H9 (cell line): ENCODE measurements around the gene TRAF3. TPM values are rescaled to one million over a fixed set of nuclear protein-coding genes. Genes with fewer than 3 reads are reported as not detected.

Source experiments
- DNase-seq: peaks from one replicate; pipeline ENCODE4 v3.0.0-alpha.2; 2017
- H2AFZ ChIP-seq: one replicate; pipeline ENCODE4 v1.6.1; 2013; ENCODE audit warnings: mild to moderate bottlenecking, low read length, control low read depth, moderate library complexity
- H2AK5ac ChIP-seq: 2 replicates; pipeline ENCODE4 v1.6.1; 2013; ENCODE audit warnings: low read length, control low read depth, mixed read lengths; ENCODE audit not compliant: insufficient read length
- H2BK120ac ChIP-seq: one replicate; pipeline ENCODE4 v1.6.1; 2013; ENCODE audit warnings: low read depth, mild to moderate bottlenecking, low read length, control low read depth, inconsistent platforms; ENCODE audit not compliant: poor library complexity, severe bottlenecking
- H2BK12ac ChIP-seq: 2 replicates; pipeline ENCODE4 v1.6.1; 2013; ENCODE audit warnings: low read length, control low read depth, mixed read lengths, low read depth; ENCODE audit not compliant: insufficient read length
- H2BK15ac ChIP-seq: 2 replicates; pipeline ENCODE4 v1.6.1; 2013; ENCODE audit warnings: low read depth, low read length, control low read depth
- H2BK20ac ChIP-seq: one replicate; pipeline ENCODE4 v1.6.1; 2013; ENCODE audit warnings: low read depth, mild to moderate bottlenecking, low read length, control low read depth, inconsistent platforms; ENCODE audit not compliant: poor library complexity, severe bottlenecking
- H2BK5ac ChIP-seq: 2 replicates; pipeline ENCODE4 v1.6.1; 2013; ENCODE audit warnings: low read length, control low read depth, mixed read lengths; ENCODE audit not compliant: insufficient read length
- H3K14ac ChIP-seq: 2 replicates; pipeline ENCODE4 v1.6.1; 2013; ENCODE audit warnings: low read length, control low read depth; ENCODE audit not compliant: insufficient read depth
- H3K18ac ChIP-seq: 2 replicates; pipeline ENCODE4 v1.6.1; 2013; ENCODE audit warnings: low read depth, mild to moderate bottlenecking, mixed read lengths, low read length, control low read depth; ENCODE audit not compliant: insufficient read length
- H3K23ac ChIP-seq: 2 replicates; pipeline ENCODE4 v1.6.1; 2013; ENCODE audit warnings: low read length, control low read depth, mixed read lengths, low read depth; ENCODE audit not compliant: insufficient read length
- H3K23me2 ChIP-seq: 2 replicates; pipeline ENCODE4 v1.6.1; 2013; ENCODE audit warnings: low read depth, mild to moderate bottlenecking, mixed read lengths, low read length, control low read depth; ENCODE audit not compliant: insufficient read length, poor library complexity, severe bottlenecking
- H3K27ac ChIP-seq: 2 replicates; pipeline ENCODE4 v1.5.1; 2013; ENCODE audit warnings: low read length, control low read depth, mixed read lengths, low read depth; ENCODE audit not compliant: insufficient read length
- H3K27me3 ChIP-seq: 2 replicates; pipeline ENCODE4 v1.6.1; 2013; ENCODE audit warnings: low read length, control low read depth, inconsistent platforms; ENCODE audit not compliant: insufficient read depth
- H3K4ac ChIP-seq: 2 replicates; pipeline ENCODE4 v1.6.1; 2013; ENCODE audit warnings: low read depth, mild to moderate bottlenecking, control low read depth, inconsistent platforms, low read length, moderate library complexity
- H3K4me1 ChIP-seq: 2 replicates; pipeline ENCODE4 v1.6.1; 2013; ENCODE audit warnings: low read length, control low read depth, inconsistent platforms; ENCODE audit not compliant: insufficient read depth
- H3K4me2 ChIP-seq: 2 replicates; pipeline ENCODE4 v1.6.1; 2013; ENCODE audit warnings: low read length, control low read depth, mixed read lengths; ENCODE audit not compliant: insufficient read length, insufficient read depth
- H3K56ac ChIP-seq: 2 replicates; pipeline ENCODE4 v1.6.1; 2013; ENCODE audit warnings: low read depth, mild to moderate bottlenecking, mixed read lengths, low read length, control low read depth; ENCODE audit not compliant: insufficient read length
- H3K79me1 ChIP-seq: 2 replicates; pipeline ENCODE4 v1.6.1; 2013; ENCODE audit warnings: low read depth, mild to moderate bottlenecking, moderate library complexity, low read length, control low read depth, inconsistent platforms; ENCODE audit not compliant: insufficient read depth, poor library complexity, severe bottlenecking
- H3K79me2 ChIP-seq: 2 replicates; pipeline ENCODE4 v1.6.1; 2013; ENCODE audit warnings: low read length, control low read depth, inconsistent platforms; ENCODE audit not compliant: insufficient read depth
- H3K9ac ChIP-seq: 2 replicates; pipeline ENCODE4 v1.6.1; 2013; ENCODE audit warnings: low read length, control low read depth, mixed read lengths; ENCODE audit not compliant: insufficient read length; ENCODE audit errors: extremely low read depth
- H3K9me3 ChIP-seq: one replicate; pipeline ENCODE4 v1.6.1; 2013; ENCODE audit warnings: low read depth, low read length, inconsistent platforms; ENCODE audit not compliant: control insufficient read depth
- H3T11ph ChIP-seq: one replicate; pipeline ENCODE4 v1.6.1; 2013; ENCODE audit warnings: mild to moderate bottlenecking, low read length, control low read depth, inconsistent platforms
- H4K20me1 ChIP-seq: one replicate; pipeline ENCODE4 v1.6.1; 2013; ENCODE audit not compliant: control insufficient read depth, insufficient read length, insufficient read depth
- H4K5ac ChIP-seq: 2 replicates; pipeline ENCODE4 v1.6.1; 2013; ENCODE audit warnings: low read depth, mild to moderate bottlenecking, mixed read lengths, low read length, control low read depth; ENCODE audit not compliant: insufficient read length
- H4K8ac ChIP-seq: replicated peaks from 2 replicates; pipeline ENCODE4 v1.6.1; 2013; ENCODE audit warnings: low read length, control low read depth, mixed read lengths, low read depth; ENCODE audit not compliant: insufficient read length
- H4K91ac ChIP-seq: 2 replicates; pipeline ENCODE4 v1.6.1; 2013; ENCODE audit warnings: low read depth, mild to moderate bottlenecking, moderate library complexity, mixed read lengths, low read length, control low read depth; ENCODE audit not compliant: insufficient read length
- H3K27ac Mint-ChIP-seq, 3 experiments: 2 replicates in 2 of 3; 3 replicates in 1 of 3; pipeline ENCODE4 v1.8.0; 2020 to 2021; ENCODE audit warnings: mixed read lengths in 3 of 3, mild to moderate bottlenecking in 1 of 3, moderate library complexity in 1 of 3
- H3K27me3 Mint-ChIP-seq: 2 replicates; pipeline ENCODE4 v1.8.0; 2021; ENCODE audit warnings: low read depth, mild to moderate bottlenecking, moderate library complexity, mixed read lengths
- H3K36me3 Mint-ChIP-seq, 3 experiments: 2 replicates in 2 of 3; 3 replicates in 1 of 3; pipeline ENCODE4 v1.8.0; 2020 to 2021; ENCODE audit warnings: low read depth in 3 of 3, mixed read lengths in 3 of 3; ENCODE audit not compliant: insufficient read depth in 1 of 3
- H3K4me1 Mint-ChIP-seq, 2 experiments: 2 replicates each; pipeline ENCODE4 v1.8.0; 2020; ENCODE audit warnings: mixed read lengths in 2 of 2
- H3K4me3 Mint-ChIP-seq, 2 experiments: 2 replicates in 1 of 2; 3 replicates in 1 of 2; pipeline ENCODE4 v1.8.0; 2020 to 2021; ENCODE audit warnings: mild to moderate bottlenecking in 2 of 2, mixed read lengths in 2 of 2, moderate library complexity in 1 of 2
- H3K9me3 Mint-ChIP-seq, 2 experiments: 2 replicates in 1 of 2; 3 replicates in 1 of 2; pipeline ENCODE4 v1.8.0; 2020; ENCODE audit warnings: mild to moderate bottlenecking in 2 of 2, mixed read lengths in 2 of 2, moderate library complexity in 1 of 2
- CTCF ChIP-seq: fragments of 200-600 bp; sonication (generic); conservative IDR thresholded peaks from 3 replicates; pipeline ENCODE4 v1.8.0; 2021; ENCODE audit warnings: antibody characterized with exemption, mild to moderate bottlenecking
- WGBS: extraction: QIAGEN DNeasy Blood & Tissue Kit; methylation state at CpG from one replicate; pipeline ENCODE4 v1.1.7; 2013; ENCODE audit warnings: missing lambda C conversion rate, low lambda C conversion rate, mixed read lengths; ENCODE audit not compliant: insufficient read length; ENCODE audit errors: extremely low coverage; 5-methylcytosine and 5-hydroxymethylcytosine counted together
- total RNA-seq: library from RNA; stranded (reverse); gene quantifications from 2 replicates; pipeline ENCODE4 v1.2.1, GENCODE V29; 2021

TRAF3 gene
- total RNA-seq, 1 experiment from 2014 or later, result 9.6 TPM

DNA sequence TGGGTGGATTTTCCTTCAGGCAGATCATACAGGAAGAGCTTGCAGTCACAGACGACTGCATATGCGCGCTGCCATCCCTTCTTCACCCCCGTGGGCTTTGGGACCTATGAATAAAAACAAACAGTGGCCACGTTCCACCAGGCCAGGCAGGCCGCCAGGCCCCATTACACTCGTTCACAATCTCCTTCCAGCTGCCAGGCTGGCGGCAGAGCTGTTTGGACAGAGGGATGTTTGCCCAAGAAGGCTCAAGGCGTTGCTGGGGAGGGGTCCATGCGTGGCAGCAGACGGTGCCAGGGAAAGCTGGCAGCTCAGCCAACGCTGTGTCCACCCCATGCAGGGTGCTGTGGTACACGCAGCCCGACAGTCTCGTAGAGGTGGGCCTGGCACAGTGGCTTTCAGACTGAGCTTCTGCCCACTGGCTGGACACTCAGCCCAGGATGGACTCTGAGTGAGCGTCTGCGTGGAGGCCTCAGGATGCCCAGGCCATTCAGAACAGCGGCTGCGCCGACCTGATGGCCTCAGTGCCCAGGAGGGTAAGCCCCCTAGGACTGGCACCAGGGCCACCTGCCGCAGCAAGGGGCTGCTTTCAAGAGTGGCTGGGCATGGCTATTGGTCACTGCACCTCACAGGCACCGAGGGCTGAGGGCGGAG is 172.7 kb downstream of the TRAF3 start:
- no peak overlapping the region for H3K4ac ChIP-seq
- H3K4me2 ChIP-seq, result no peak overlapping the region
- WGBS, result no CpG with 5 or more reads among the region's 23 CpGs
- H3K23me2 ChIP-seq, result no peaks in the 10 kb centered on the region
- no peaks in the 10 kb centered on the region for H4K20me1 ChIP-seq
- no peak overlapping the region for H3K23ac ChIP-seq
- no peak for DNase-seq
- H3K9me3 ChIP-seq, result no peaks in the 10 kb centered on the region
- no peak overlapping the region for H2BK120ac ChIP-seq
- H3K56ac ChIP-seq, result no peak overlapping the region
- no peak overlapping the region for H2AK5ac ChIP-seq
- H2BK15ac ChIP-seq, result no peak overlapping the region
- H4K5ac ChIP-seq, result no peak overlapping the region
- no peak overlapping the region for H3K9ac ChIP-seq
- Mint-ChIP-seq H3K4me1 (no peaks in the 10 kb centered on the region), H3K4me3 (no peak overlapping the region), H3K9me3 (no peaks in the 10 kb centered on the region), H3K36me3 (peaks cover 37 to 89% (median 86%) of the 10 kb centered on the region in 3 experiments), H3K27me3 (no peaks in the 10 kb centered on the region), H3K27ac (no peak overlapping the region)
- H3K27ac ChIP-seq, result no peak overlapping the region
- no peak overlapping the region for H2AFZ ChIP-seq
- no peak overlapping the region for H4K91ac ChIP-seq
- no peak overlapping the region for H3T11ph ChIP-seq
- no peaks in the 10 kb centered on the region for H3K4me1 ChIP-seq
- no peak overlapping the region for H2BK12ac ChIP-seq
- no peak overlapping the region for H2BK20ac ChIP-seq
- H3K14ac ChIP-seq, result no peak overlapping the region
- H3K18ac ChIP-seq, result no peak overlapping the region
- no peaks in the 10 kb centered on the region for H3K79me1 ChIP-seq
- H3K27me3 ChIP-seq, result no peaks in the 10 kb centered on the region
- H2BK5ac ChIP-seq, result no peak overlapping the region
- H3K79me2 ChIP-seq, result no peaks in the 10 kb centered on the region
- no peak overlapping the region for H4K8ac ChIP-seq
- TF ChIP-seq CTCF, result no peak
